Glutamatergic neuron (in vitro differentiated cells): ENCODE results near the gene CXorf58. TPM values are rescaled to one million over a fixed set of nuclear protein-coding genes. Genes with fewer than 3 reads are reported as not detected.
"Not testable (repeated sequence)": the region's sequence is repeated elsewhere in the genome, so short reads cannot be mapped to it uniquely, and the experiment has no call there.

Source experiments
- DNase-seq: peaks from one replicate; pipeline ENCODE4 v3.0.0; 2022
- H3K27ac Mint-ChIP-seq: one replicate; pipeline ENCODE4 v1.8.0; 2020; ENCODE audit warnings: mild to moderate bottlenecking, mixed read lengths, inconsistent platforms; ENCODE audit not compliant: unreplicated experiment
- H3K27me3 Mint-ChIP-seq: one replicate; pipeline ENCODE4 v1.8.0; 2020; ENCODE audit warnings: mild to moderate bottlenecking, moderate library complexity, mixed read lengths, inconsistent platforms; ENCODE audit not compliant: unreplicated experiment
- H3K36me3 Mint-ChIP-seq: one replicate; pipeline ENCODE4 v1.8.0; 2020; ENCODE audit warnings: mild to moderate bottlenecking, mixed read lengths, inconsistent platforms; ENCODE audit not compliant: unreplicated experiment
- H3K4me1 Mint-ChIP-seq: one replicate; pipeline ENCODE4 v1.8.0; 2020; ENCODE audit warnings: mild to moderate bottlenecking, low read depth, mixed read lengths, inconsistent platforms; ENCODE audit not compliant: unreplicated experiment
- H3K4me3 Mint-ChIP-seq: one replicate; pipeline ENCODE4 v1.8.0; 2020; ENCODE audit warnings: mild to moderate bottlenecking, mixed read lengths, inconsistent platforms; ENCODE audit not compliant: unreplicated experiment
- H3K9me3 Mint-ChIP-seq: one replicate; pipeline ENCODE4 v1.8.0; 2020; ENCODE audit warnings: mild to moderate bottlenecking, moderate library complexity, mixed read lengths, inconsistent platforms; ENCODE audit not compliant: unreplicated experiment
- CTCF ChIP-seq: fragments of 200-600 bp; sonication (generic); IDR thresholded peaks from one replicate; pipeline ENCODE4 v1.5.0; 2021; ENCODE audit not compliant: partially characterized antibody, unreplicated experiment
- long read RNA-seq: library from polyadenylated mRNA; unstranded; transcript quantifications from one replicate; pipeline ENCODE4 v2.0.0, GENCODE V29; 2020; ENCODE audit not compliant: unreplicated experiment
- total RNA-seq: library from RNA; stranded (reverse); fragmentation: NEBNext Ultra II Directional; extraction: Animal tissue kit (Norgen Biotek cat#: 25700); gene quantifications from one replicate; pipeline ENCODE4 v1.2.1, GENCODE V29; 2021; ENCODE audit not compliant: unreplicated experiment

Gene CXorf58, protein sequence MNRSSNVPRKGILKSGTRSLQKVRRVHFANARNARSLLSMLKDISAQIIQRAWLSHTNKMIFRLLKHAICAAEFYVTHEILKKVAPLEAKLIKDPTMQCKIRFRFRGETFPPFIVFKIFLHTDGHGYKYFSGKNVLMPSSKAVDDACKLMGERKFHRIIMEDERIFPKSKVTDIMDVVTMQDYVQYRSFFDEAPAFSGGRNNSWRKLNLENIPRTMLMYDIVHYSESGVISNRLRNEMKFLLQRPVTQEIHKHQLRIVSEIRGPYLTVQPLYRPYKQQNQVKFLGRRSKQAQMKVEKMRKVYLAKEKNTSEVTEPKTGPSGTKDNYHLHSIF
- total RNA-seq = not detected
- long read RNA-seq = 0 reads

DNA sequence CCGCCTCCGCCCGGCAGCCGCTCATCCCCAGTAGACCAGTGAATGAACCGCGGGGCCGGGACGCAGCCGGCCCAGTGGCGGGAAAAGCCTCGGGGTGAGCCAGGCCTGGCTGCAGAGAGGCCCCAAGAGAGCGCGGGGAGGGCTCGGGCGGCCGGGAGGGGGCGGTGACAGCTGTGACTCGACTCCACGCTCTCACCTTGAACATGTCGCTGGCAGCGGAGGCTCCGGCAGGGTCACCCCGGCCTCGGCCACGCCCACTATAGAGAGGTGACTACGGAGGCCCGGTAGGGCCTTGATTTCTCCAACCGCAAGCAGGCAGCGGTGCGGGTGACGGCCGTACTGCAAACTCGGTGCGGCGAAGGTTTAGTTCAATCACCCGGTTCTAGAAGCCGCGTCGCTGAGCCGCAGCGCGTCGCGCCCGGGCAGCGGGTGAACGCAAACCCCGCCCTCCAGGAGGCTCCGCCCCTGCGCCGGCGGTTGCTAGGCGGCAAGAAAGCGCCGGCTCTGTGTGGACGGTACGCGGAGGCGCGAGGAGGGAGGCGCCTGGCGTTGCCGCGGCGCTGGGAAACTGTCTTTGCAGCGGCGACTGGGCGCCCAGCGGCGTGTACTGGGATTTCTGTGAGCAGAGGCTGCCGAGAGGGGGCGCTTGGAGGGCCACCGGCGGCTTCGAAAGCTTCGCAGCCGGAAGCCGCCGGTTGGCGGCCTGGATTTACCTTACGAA, at the start of gene CXorf58, which contains the start of gene APOO:
Gene CXorf58, plus strand, starts transcription at position 509 of the 721 bp plus-strand sequence. CDS start 2,297 bp downstream, outside the sequence.
Gene APOO, minus strand, starts transcription at position 441 of the 721 bp plus-strand sequence. Its CDS starts 236 bp downstream, at position 205.
- Mint-ChIP-seq H3K27me3 (peaks cover 4% of the 10 kb centered on the region), H3K27ac (peak within 1 kb of the TSS; percentile 75), H3K4me3 (peak within 1 kb of the TSS; percentile 86), H3K9me3 (no peaks in the 10 kb centered on the region), H3K4me1 (no peaks in the 10 kb centered on the region), H3K36me3 (no peaks in the 10 kb centered on the region)
- peak; percentile 87 for DNase-seq
- peak; percentile 60 for TF ChIP-seq CTCF

DNA sequence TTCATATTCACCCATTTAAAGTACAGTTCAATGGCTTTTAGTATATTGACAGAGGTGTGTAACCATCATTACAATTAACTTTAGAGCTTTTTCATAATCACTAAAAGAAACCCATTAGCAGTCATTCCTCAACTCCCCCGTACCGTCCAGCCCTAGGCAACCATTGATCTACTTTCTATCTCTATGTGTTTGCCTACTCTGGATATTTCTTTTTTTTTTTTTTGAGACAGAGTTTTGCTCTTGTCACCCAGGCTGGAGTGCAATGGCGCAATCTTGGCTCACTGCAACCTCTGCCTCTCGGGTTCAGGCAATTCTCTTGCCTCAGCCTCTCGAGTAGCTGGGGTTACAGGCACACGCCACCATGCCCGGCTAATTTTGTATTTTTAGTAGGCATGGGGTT, 48.6 kb upstream of the CXorf58 start:
- not testable (repeated sequence) for H3K9me3 Mint-ChIP-seq, H3K4me3 Mint-ChIP-seq, H3K27me3 Mint-ChIP-seq, H3K4me1 Mint-ChIP-seq, DNase-seq, H3K36me3 Mint-ChIP-seq, H3K27ac Mint-ChIP-seq

- no peak for TF ChIP-seq CTCF
- no peak overlapping the region for H3K27ac Mint-ChIP-seq
- H3K4me3 Mint-ChIP-seq = no peak overlapping the region
- no peaks in the 10 kb centered on the region for H3K27me3 Mint-ChIP-seq
- peaks cover 2% of the 10 kb centered on the region for H3K9me3 Mint-ChIP-seq
- DNase-seq = no peak
- H3K4me1 Mint-ChIP-seq = no peaks in the 10 kb centered on the region
- no peaks in the 10 kb centered on the region for H3K36me3 Mint-ChIP-seq
Observed at GRCh38 chrX:23861215-23861896, 46.5 kb upstream of the CXorf58 start.

- DNase-seq, H3K27me3 Mint-ChIP-seq, H3K9me3 Mint-ChIP-seq, H3K4me3 Mint-ChIP-seq, H3K27ac Mint-ChIP-seq, H3K36me3 Mint-ChIP-seq, H3K4me1 Mint-ChIP-seq: not testable (repeated sequence)
Observed at GRCh38 chrX:23861952-23862351, 45.9 kb upstream of the CXorf58 start.

GRCh38 chrX:23864742-23865326, 43.0 kb upstream of the CXorf58 start:
- no peak overlapping the region for H3K4me3 Mint-ChIP-seq
- TF ChIP-seq CTCF = no peak
- H3K27me3 Mint-ChIP-seq = no peaks in the 10 kb centered on the region
- no peaks in the 10 kb centered on the region for H3K4me1 Mint-ChIP-seq
- DNase-seq = no peak
- H3K36me3 Mint-ChIP-seq = no peaks in the 10 kb centered on the region
- no peak overlapping the region for H3K27ac Mint-ChIP-seq
- H3K9me3 Mint-ChIP-seq = no peaks in the 10 kb centered on the region
